GM19035 (cell line): ENCODE data around the gene RCSD1.

ENCODE experiments used
- ATAC-seq: cut with Tn5 transposase; IDR thresholded peaks from one replicate; pipeline ENCODE4 v1.9.1; 2021; ENCODE audit not compliant: unreplicated experiment

The RCSD1 gene

DNA sequence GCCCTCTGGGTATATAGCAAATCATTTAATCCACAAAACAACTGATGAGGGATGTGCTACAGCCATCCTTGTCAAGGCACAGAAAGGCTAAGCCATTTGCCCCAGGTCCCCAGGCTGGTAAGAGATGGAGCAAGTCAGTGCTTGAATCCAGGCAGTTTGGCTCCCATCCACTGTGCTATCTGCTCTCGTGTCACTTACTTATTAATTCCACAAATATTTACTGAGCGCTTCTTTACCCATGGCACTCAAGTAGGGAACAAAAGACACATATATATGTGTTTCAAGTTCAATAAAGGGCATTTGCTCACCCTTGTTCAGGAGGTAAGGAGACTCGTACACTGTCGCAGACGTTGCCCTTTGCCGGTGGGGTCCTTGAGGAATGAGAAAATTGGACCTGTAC, 53.2 kb downstream of the RCSD1 start:
- no peak for ATAC-seq

DNA sequence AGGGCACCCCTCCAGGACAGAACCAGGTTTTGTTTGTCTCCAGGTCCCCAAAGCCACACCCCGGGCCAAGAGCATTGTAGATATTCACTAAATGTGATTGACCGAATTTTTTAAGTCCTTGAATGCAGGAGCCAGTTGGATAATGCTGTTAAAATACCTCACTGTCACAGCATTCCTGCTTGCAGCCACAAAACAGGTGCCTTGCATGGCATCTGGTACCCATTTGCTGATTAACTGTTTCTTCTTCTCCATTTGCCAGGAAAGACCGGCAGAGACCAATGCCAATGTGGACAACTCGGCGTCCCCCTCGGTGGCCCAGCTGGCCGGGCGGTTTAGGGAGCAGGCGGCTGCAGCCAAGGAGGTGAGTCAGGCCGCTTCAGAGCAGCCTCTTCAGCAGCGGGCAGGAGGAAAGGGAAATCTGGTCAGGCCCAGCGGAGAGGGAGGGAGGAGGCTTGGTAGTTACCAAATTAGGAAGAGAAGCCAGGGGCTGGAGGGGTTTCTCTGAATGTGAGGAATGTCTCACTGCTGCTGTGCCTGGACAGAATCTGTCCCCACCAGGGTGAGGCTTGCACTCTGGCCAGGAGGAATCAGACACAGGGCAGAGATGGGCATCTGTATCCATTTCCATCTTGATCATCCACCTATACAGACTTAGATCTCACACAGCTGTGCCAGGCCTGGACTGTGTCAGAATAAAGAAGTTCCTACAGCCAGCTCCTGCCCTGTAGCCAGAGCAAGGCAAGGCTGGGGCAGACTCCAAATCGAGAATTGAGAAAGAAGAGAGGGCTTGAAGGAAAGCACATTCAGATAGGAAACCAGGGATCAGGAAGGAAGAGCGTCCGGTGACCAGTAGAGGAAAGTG, 53.8 kb downstream of the RCSD1 start:
- no peak for ATAC-seq

DNA sequence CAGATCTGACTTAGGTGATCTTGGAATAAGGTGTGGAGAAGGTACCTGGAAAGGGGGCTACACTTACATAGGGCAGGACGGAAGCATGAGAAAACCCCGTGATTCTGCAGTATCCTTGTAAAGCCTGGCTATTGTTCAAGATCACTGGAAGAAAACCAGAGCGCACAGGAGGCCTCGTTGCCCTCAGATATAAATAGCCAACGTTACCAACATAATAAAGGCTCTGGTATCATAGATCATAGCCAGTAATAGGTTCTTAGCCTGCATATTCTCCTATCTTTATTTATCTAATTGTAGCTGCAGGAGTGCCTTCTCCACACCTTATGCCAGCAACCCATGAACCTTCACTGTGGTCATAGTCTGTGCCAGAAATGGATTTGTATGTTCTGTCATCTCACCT, 55.8 kb downstream of the RCSD1 start:
- no peak for ATAC-seq

DNA sequence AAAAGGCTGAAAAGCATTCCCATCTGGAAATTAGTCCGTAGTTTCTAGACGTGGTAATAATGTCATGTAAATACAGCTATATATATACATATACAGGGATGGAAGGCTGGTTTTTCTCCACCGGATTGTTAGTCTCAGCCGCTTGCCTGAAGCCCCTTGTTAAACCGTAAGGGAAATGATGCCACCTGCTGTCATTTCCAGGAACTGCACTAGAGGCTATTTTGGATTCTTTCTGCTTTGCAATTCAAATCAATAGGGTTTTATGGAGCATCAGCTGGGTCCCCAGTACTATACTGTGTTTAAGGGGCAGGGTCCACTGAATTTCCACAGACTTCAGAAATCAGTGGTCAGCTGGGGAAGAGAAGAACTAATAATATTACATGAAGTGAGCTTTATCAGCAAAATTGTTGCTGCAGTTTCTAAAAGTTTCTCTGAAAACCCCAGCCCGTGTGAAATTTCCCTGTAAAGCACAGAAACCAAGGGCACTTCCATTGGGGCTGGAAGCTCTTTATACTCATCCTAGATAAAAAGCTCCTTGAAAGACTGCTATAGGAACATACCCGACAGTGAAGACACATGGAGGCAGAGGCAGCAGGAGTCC, 58.0 kb downstream of the RCSD1 start:
- ATAC-seq = peak; percentile 72

DNA sequence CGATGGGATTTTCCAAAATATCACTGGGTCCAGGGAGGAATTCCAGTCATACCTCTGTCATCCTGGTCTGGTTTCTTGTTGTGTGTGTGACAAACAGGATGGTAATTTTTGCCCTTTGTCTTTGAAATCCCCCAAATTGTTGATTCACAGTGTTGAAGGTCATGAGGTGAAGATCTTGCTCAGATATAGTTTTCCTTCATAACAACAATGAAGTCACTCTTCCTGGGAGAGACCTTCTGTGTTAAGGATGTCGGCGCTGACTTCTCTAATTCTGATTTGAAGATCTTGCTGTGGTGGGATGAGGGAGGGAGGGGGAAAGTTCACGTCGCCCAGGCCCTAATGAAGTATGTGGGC, 59.5 kb downstream of the RCSD1 start:
- no peak for ATAC-seq

DNA sequence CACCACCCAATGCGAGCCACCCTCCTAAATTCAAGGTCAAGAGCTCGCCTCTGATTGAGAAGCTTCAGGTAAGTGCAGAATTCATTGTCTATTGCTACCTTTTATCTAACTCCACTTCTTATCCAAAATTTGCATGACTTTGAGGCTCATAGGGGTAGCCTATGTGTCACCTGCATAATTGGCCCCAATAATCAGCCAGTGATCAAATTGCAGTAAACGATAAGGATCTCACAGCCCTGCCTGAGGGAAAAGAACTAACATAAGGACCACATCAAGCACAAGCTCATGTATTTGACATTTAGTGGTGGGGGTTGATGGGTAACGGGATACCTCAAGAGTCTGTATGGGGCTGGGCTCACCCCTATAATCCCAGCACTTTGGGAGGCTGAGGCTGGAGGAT, 60.0 kb downstream of the RCSD1 start:
- ATAC-seq = no peak

DNA sequence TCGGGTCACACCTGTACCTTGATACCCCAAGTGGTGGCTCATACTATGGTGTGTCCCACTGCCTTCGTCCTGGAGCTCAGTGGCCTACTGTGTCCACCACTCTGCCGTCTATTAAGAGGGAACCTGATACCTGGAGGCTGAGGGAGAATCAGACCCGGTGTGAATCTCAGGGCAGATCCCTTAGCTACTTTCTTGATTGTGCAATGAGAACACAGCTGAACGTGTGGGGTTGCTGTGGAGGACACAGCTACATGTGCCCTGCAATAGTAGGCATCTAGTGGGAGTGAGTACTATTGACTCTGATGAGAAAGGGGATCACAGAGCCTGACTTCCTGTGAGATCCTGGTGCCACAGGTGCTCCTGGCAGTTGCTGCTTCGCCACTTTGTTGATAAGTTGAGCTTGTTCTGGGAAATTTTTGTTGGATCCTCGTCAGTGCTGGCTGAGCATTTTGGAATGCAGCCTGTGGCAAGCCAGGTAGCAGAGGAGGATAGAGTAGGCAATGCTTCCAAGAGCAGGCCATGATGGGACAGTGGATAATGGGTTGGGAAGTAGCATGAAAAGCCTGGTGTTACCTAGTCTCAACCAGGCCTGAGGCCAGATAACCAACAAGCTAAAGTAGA, 63.5 kb downstream of the RCSD1 start:
- no peak for ATAC-seq

DNA sequence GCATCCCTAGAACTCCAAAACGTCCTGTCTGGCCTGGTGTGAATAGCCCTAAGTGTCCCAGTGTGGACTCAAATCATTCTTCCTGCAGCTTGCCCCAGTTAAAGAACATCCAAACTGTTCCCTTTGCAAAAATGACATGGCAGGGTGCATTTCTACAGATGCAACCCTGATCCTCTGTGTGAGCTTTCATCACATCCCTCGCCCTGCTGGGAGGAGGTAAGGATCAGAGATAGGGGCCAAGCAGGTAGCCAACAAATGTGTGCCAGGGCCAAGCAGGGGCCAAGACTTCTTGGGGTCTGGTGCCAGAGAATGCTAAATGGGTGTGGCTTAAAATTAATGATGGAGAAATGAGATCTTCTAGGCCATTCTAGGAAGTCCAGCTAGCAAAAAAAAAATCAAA, 64.7 kb downstream of the RCSD1 start:
- ATAC-seq = no peak

DNA sequence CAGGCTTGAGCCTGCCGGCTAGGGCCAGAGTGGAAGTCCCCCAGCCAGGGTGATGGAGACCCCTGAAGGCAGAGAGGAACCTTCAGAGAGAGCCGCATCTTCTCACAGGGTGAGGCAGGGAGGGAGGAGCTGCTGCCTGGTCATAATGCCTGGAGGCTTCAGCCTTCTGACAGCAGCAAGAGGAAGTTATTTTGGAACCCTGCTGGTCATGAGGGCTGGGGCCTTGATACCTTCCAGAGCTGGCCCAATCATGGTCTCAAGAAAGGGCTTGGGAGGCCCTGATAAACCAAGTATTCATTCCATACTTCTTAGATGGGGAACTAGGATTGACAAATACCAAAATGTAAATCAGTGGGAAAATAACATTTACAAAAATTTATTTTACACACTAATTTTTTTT, 65.1 kb downstream of the RCSD1 start:
- no peak for ATAC-seq

DNA sequence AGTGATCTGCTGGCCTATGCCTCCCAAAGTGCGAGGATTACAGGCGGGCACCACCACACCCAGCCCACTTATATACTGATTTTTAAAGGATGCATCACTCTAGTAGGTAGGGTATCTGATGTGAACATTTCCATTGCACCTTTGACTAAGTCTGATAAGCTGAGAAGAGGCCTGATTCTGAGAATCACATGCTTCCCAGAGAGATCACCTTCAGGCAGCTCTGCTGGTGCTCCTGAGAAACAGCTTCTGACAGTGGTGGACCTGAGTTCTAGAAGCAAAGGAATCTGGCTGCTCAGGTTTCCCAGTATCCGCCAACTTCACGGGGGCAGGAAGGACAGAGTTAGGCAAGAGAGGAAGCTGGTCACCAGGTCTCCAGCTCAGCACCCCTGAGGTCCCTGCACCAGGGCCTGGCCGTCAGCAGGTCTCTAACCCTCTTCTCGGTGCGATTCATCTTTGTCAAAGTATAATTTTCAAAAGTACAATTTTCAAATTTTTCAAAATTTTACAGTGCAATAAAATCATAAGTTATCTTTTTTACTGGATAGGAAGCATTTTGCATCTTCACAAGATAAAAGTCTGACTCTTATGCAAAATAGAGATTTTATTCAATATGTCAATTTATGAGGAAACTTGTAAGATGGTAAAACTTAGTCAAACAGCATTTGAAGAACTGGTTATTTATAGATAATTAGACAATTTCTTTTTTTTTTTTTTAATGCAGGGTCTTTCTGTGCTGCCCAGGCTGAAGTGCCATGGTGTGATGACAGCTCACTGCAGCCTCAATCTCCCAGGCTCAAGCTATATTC, 65.9 kb downstream of the RCSD1 start:
- no peak for ATAC-seq

DNA sequence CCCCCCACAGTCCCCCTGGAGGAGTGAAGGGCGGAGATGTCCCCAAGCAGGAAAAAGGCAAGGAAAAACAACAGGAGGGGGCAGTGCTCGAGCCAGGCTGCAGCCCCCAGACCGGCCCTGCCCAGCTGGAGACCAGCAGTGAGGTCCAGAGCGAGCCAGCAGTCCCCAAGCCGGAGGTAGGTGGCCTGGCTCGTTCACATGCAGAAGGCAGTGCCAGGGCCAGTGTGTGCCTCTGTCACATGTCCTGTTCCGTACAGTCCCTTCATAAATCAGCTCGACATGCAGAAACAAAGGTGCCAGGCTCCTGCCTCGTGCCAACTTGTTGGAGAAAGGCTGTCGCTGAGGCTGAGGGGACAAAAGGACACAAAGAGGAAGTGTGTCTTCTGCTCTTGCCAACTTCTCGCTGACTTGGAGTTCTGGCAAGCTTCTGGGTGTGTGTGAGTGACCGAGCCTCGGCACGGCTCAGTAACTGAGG, 67.7 kb downstream of the RCSD1 start:
- ATAC-seq = no peak

DNA sequence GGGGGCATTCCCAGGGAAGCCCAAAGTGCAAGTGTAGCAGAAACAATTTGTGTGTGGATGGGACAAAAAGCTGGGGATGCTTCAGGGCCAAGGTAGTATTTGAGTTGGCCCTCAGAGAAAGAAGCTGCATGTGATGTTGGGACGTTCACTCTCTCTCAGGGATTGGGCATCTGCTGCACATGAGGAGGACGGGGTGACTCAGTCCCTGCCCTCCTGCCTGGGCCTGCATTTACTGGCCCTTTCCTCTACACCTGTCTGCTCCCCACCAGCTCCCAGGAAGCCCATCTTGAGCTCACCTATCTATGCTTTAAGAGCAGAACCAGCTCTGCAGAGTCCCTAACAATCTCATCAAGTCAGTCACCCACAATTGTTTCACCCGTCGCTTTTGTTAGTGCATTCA, 68.3 kb downstream of the RCSD1 start:
- ATAC-seq = no peak

DNA sequence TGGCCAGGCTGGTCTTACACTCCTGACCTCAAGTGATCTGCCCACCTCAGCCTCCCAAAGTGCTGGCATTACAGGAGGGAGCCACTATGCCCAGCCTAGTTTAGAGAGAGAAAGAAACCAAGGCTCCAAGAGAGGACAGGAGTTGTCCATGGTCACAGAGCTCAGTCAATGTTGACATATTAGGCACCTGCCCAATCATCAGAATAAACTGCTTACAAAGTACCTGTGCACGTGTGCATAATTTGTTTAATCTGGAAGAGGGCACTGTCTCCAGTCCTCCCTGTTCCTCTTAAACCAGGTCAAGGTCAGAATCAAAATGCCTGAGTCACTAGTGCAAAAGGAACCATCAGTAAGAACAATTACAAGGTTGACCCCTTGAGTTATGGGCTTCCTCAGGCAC, 71.5 kb downstream of the RCSD1 start:
- no peak for ATAC-seq

DNA sequence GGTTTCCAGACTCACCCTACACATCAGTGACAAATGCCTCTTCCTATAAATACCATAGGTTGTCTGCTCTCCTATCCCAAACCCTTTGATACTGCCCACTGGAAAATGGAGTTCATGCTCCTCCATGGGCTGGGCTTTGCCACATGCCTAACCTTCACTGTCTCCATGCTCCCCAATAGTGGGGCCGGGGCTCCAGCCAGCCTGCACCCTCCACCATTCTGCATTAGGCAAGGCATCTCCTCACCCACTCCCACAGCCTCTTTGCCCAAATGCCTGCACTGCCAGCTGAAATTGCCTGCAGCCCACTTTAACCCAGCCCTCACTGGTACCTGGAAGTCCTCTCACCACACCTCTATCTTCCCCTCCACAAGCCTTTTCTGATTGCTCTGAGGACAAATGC, 73.5 kb downstream of the RCSD1 start:
- no peak for ATAC-seq

DNA sequence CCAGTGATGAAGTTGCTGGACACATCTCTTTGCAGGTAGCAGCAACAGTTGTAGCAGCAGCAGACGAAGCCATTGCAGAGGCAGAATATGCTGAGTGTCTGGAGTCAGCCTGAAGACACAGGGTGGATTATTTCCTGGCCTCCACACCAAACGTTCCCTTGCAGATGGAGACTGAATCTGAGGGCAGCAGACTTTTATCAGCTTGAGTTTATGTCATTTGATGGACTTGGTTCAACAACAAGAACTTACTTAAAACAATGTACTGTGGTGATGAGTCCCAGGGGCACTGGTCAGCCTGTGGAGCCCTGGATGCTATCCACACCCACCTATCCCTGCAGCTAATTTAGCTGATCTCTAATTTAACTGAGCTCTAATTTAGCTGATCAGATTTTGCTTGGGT, 74.7 kb downstream of the RCSD1 start:
- ATAC-seq = no peak

DNA sequence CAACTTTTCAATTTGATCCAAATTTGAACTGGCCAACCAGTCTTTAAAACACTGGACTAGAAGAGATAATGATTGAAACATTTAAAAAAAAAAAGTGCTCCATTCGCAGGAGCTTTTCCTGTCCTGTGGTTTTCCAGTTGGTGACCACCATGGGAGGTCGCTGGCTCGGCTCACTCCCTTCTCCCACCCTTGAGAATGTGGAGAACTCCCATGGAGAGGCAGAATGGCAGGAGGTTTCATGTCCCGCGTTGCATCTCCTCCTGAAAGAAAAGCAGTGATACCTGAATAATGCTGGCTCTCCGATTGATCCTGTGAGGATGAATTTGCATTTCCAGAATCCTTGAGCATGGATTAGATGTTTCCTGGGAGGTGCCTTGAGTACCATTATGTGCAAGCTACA, 75.2 kb downstream of the RCSD1 start:
- no peak for ATAC-seq

DNA sequence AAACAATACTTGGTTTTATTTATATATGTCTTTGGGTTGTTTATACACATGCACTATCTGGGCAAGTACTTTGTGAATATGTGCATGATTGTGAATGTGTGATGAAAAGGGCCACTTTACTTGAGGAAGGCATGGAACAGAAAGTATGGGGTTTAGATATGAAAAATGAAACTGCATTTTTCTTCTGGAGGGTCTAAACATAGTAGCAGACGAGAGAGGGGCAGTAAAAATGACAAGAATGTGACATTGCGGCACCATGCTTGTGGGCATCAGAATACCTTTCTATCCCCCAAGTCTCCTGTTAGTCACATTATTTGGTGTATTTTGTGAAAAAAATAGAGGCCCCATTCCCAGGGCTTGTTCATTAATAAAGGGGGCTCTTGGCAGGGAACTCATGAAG, 76.3 kb downstream of the RCSD1 start:
- ATAC-seq = no peak

DNA sequence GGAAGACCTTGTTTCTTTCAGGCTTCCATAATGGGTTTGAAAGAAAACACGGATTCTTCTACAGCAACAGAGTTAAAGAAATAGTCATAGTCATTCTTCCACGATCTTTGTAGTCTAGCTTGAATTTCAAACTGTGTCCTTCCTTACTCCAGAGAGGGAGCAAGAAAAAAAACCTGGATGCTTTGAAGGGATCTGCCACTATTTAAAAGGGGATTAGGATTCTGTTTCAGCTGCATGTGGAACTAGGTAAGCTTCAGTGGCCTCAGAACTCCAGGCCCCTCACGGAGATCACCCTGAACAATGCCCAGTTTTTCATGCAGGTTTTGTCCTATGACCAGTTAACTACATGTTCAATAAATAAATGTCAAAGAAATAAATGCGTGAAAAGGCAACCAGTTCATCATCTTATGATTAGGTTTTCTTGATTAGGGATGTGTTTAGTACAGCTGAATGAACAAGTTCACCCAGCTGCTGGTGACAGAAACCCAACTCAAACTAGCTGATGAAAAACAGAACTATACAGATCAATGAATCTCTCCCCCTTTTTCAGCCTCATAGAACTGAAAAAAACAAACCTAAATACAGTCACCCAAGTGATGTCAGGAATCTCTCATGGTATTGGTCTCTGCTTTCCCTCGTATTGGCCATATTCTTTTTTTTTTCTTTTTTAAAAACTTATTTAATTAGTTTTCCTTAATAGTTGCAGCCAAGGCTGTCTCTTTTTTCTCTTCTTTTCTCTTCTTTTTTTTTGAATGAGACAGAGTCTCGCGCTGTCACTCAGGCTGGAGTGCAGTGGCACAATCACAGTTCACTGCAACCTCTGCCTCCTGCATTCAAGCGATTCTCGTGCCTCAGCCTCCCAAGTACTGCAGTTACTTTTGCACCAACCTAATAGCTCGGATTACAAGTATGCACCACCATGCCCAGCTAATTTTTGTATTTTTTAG, 77.2 kb downstream of the RCSD1 start:
- ATAC-seq = no peak

DNA sequence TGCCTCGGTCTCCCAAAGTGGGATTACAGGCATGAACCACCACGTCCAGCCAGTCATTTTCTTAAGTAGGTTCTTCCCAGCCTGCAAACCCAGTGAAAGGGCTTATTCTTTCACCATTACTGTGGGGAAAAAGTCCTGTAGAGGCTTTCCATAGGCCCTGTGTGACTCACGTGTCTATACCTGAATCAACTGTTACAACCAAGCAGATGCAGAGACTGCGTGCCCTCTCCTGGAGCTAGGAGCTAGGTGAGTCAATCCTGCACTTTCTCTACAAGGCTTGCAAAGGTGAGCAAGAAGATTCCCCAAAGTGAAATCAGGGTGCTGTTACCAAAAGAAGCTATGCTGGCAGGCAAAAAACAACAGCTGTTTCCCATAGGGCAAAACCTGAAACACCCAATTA, 77.9 kb downstream of the RCSD1 start:
- ATAC-seq = no peak

DNA sequence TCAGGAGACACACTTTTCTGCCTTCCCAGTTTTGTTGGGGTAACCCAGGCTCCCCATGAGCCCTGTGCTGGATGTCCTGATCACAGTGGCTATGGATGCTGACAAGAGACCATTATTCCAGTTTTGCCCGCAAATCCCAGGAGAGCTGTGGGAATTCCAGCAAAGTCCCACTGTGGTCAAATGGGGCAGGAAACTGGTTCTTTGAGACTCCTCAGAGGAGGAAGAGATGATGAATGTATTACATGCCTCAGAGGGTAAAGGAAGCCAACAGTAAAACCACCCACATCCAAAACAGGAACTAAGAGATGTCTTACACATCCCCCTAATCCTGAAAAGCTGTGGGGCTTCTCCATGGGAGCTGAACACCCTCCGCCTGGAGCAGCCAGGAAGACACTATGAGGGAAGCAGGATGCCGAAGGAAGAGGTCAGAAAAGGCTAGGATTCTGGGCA, 78.9 kb downstream of the RCSD1 start:
- ATAC-seq = no peak
